GM13977 (cell line): ENCODE measurements around the gene PHF3.
A peak's percentile ranks its signal among the peaks of the same experiment; 100 is the strongest.

Source experiments
- DNase-seq: peaks from one replicate; pipeline ENCODE4 v3.0.0; 2012; ENCODE audit warnings: low spot score
- in situ Hi-C: fragments of 300-500 bp; cut with MboI; formaldehyde crosslinking; loops from one replicate; pipeline ENCODE4 v1.12.0; 2022; ENCODE audit warnings: low sequenced_read_pairs, low pct_unique_long_range_greater_than_20kb, mixed read lengths, inconsistent platforms; ENCODE audit not compliant: unreplicated experiment
- TF ChIP-seq, protein P1 (sequence below): IDR thresholded peaks from 2 replicates; pipeline ENCODE4 v1.5.1; 2012; ENCODE audit warnings: mild to moderate bottlenecking, control low read depth; ENCODE audit not compliant: insufficient read depth; ENCODE audit errors: extremely low read depth, missing control alignments

The PHF3 gene

DNA sequence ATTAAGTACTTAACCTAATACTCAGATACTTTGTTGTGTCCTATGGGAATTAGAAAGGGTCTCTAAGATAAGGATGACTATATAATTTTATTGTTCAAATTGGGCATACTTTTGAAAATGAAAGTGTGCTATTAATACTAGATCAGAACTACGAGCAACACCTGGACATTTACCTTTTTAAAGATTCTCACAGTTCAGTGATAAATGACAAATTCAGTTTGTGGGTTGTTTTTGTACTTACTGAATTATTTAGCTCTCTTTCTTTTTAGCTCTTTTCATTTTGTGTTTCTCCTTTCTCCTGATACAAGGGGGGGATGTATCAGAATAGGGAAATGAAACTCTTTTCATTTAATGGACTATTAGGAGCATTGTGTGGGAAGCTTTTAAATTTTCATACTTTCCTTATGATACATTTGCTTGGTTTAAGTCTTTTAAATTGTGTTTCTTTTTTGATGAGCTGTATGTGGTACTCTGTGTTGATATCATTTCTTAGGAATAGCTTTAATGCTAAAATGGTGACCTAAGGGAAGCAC is 47.5 kb downstream of the PHF3 start:
- TF ChIP-seq, protein P1, sequence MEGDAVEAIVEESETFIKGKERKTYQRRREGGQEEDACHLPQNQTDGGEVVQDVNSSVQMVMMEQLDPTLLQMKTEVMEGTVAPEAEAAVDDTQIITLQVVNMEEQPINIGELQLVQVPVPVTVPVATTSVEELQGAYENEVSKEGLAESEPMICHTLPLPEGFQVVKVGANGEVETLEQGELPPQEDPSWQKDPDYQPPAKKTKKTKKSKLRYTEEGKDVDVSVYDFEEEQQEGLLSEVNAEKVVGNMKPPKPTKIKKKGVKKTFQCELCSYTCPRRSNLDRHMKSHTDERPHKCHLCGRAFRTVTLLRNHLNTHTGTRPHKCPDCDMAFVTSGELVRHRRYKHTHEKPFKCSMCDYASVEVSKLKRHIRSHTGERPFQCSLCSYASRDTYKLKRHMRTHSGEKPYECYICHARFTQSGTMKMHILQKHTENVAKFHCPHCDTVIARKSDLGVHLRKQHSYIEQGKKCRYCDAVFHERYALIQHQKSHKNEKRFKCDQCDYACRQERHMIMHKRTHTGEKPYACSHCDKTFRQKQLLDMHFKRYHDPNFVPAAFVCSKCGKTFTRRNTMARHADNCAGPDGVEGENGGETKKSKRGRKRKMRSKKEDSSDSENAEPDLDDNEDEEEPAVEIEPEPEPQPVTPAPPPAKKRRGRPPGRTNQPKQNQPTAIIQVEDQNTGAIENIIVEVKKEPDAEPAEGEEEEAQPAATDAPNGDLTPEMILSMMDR: no peak
- DNase-seq: no peak
- in situ Hi-C loops: no loop called here

DNA sequence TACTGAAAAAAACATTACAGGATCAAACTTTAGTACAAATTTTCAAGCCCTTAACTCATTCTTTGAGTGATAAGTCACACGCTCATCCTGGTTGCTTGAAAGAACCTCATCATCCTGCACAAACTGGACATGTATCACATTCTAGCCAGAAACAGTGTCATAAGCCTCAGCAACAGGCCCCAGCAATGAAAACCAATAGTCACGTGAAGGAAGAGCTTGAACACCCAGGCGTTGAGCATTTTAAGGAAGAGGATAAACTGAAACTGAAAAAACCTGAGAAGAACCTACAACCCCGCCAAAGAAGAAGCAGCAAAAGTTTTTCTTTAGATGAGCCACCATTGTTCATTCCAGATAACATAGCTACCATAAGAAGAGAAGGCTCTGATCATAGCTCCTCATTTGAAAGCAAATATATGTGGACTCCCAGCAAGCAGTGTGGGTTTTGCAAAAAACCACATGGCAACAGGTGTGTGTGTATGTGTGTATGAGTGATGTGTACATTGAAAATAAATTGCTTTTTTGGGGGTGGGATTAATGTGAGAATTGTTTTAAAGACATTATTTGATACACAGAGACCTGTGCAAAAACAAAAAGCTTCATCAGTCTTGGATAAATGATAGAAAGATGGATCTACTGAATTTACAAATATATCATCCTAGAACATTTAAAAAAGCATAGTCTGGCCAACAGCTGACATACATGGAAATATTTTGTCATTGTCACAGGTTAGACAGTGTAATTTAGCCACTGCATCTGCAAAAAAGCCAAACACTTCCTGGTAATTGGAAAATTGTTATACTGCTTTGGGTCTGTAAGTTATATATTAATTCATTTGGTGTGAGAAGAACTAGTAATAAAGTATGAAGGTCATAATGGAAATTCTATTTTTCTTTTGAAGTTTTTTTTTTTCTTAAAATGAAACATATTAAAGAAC is 50.1 kb downstream of the PHF3 start:
- in situ Hi-C loops: no loop called here
- TF ChIP-seq, protein P1: no peak
- peak; percentile 48 for DNase-seq

DNA sequence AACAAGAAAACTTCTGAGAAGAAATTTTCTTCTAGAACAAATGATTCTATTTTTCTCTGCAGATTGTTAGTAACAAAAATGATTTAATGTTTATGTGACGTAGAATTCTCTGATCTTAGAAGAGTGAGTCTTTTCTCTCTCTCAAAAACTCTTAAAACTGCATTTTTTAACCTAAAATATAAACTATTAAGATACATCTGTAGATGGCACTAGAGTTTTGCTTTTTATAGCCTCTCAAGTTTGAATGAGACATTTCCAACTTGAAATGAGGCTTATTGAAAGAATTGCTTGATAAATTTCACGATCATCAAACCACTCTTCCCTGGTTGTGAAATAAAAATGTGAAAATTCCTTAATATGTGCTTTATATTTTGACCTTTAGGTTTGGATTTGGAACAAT is 53.8 kb downstream of the PHF3 start:
- in situ Hi-C loops: no loop called here
- no peak for DNase-seq
- TF ChIP-seq, protein P1: no peak

DNA sequence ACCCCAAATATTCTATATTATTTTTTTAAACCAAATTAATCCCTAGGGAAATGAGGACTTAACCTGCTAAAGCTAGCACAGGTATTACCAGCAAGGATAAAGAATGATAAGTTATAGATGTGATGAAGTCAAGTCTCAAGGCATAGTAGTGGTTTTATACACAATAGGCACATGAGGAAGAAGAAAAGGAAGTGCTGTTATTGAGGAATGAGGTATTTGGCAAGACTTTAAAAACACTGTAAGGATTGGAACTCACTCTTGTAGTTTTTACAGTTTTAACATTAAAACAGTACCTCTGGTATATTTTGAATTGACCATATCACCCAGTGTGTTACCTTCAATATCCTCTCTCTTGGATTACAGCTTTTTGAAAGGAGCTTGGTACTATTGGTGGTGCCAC is 54.6 kb downstream of the PHF3 start:
- TF ChIP-seq, protein P1: no peak
- in situ Hi-C loops: no loop called here
- DNase-seq: no peak

DNA sequence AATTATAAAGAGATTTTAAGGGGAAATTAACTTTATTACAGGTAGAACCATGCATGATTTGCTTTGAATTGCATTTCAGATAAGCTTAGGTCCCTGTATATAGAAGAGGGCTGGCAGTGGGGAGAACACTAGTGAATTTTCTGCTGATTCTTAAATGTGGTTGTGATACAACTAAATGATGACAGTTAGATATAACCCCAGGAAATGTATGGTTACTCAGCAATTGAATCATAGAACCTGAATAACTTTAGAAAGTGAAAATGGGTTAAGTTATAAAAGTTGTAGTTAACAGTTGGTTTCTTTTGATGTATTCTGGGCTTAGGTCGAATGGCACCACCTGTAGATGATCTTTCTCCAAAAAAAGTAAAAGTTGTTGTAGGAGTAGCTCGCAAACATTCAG is 70.1 kb downstream of the PHF3 start:
- DNase-seq: no peak
- TF ChIP-seq, protein P1: no peak
- in situ Hi-C loops: no loop called here

DNA sequence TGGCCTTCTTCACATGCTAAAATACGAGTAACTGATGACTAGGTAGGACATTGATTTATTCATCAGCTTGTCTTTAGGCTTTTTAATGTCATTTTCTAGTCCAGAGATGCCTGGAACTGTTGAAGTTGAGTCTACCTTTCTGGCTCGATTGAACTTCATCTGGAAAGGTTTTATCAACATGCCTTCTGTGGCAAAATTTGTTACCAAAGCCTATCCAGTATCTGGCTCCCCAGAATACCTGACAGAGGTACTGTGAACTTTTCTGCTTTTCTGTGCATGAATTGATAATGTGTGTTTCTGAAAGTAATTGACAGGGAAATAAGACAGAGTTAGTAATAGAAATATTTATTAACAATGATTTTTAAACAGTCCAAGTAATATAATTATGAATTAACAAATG is 71.0 kb downstream of the PHF3 start:
- TF ChIP-seq, protein P1: no peak
- in situ Hi-C loops: no loop called here

More for the DNA sequence above, 71.0 kb downstream of the PHF3 start:
- no peak for DNase-seq
